Measurements from ENCODE around the gene COX20. TPM values are rescaled to one million over a fixed set of nuclear protein-coding genes. Genes with fewer than 3 reads are reported as not detected.

COX20 gene
- polyA plus RNA-seq, 2 of the 4 experiments (the other 2 are of a cell fraction) = 65.4 to 74.6 TPM

DNA sequence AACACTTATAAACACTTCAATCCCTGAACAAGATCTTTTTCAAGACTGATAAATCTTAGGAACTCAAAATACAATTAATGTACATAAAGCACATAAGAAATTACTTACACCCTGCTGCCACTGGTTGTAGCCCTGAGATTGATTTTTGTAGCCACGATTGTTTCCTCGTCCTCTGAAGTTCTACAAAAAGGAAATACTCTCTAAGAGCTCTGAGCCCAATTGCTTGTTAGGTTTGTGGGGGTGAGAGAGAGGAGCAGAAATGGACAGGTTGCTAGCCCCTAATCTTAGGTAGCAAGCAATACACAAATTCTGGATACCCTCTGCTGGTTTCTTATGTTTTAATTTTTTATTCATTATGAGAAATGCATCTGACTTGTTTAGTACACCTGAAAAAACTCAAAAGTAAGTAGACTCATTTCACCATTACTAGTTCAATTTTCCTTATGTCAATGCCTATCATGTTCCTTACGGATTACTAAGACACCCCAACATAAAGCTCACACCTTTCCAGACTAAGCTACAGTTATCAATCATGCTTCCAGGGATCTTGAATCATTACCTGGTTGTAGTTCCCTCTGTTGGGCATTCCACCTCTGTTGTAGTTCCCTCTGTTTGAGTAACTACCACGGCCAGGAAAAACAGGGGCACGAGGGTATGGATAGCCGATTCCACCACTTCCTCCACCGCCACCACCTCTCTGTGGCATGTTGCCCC lies 19.6 kb downstream of the COX20 start:
- no peak overlapping the region for H3K4me2 ChIP-seq
- DNase-seq (ENCODE audit: low read depth in 1 of 2, low spot score in 1 of 2) (no peak), FAIRE-seq (no peak), ATAC-seq (peak in 1 of 2 experiments; percentile 10; a peak in 1 of 6 replicates)
- WGBS (ENCODE audit: missing lambda C conversion rate) = 89% methylated on average over 7 of the region's 7 CpGs
- no peaks in the 10 kb centered on the region for H3K9me3 ChIP-seq
- H3K4me3 ChIP-seq = no peak overlapping the region
- POLR2A ChIA-PET = interaction anchor here (1.5 kb wide), 1 partner anchor 10 kb away, joined by 4 read pairs; no protein-coding TSS in a partner anchor
- no peak overlapping the region for H3K27ac ChIP-seq
- TF ChIP-seq HDAC2 (IDR thresholded peaks at IDR 0.05) (no peak), FOSB (CRISPR knock-in tag; IDR thresholded peaks at IDR 0.05) (0 out of 2 replicates have a peak, but pooled peaks have one; percentile 33), CBX8 (IDR thresholded peaks at IDR 0.05) (no peak)
- CTCF ChIA-PET = interaction anchor here (2.4 to 3.6 kb wide), 2 partner anchors 8 to 188 kb away, joined by 9 to 19 read pairs; no protein-coding TSS in a partner anchor
- peaks cover 52% of the 10 kb centered on the region for H3K4me1 ChIP-seq

DNA sequence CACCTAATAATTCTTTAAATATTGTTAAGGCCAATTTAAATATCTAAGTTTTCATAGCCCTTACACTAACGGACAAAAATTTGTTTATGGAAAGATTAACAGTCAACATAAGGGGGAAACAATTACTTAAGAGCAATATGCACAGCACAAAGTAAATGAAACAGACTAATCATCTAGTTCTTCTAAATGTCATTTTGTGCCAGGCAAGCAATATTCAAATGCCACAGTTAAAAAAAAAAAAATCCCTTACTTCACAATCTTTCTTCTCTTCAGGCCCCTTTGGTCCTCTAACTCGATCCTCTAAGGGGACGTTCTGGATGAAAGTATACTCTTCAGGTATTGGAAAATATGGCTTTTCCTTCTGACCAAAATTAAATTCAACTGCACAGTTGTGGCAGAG lies 22.3 kb downstream of the COX20 start:
- Histone ChIP-seq H3K27ac (no peak overlapping the region), H3K9me3 (no peaks in the 10 kb centered on the region), H3K4me3 (no peak overlapping the region), H3K4me2 (no peak overlapping the region), H3K4me1 (peaks cover 64% of the 10 kb centered on the region)
- FAIRE-seq (no peak), ATAC-seq (no peak), DNase-seq (ENCODE audit: low read depth in 1 of 2, low spot score in 1 of 2) (no peak)
- peak; percentile 73 for TF ChIP-seq MAFK (IDR thresholded peaks at IDR 0.05; ENCODE audit: partially characterized antibody)
- TF ChIP-seq ZC3H11A (IDR thresholded peaks at IDR 0.05) = no peak
- no peak for TF ChIP-seq RNF2 (IDR thresholded peaks at IDR 0.05; ENCODE audit: borderline replicate concordance, low read depth)
- no peak for TF ChIP-seq SREBF2 (IDR thresholded peaks at IDR 0.05)
- CTCF ChIA-PET = interaction anchor here (3.4 kb wide), 1 partner anchor 185 kb away, joined by 17 read pairs; no protein-coding TSS in a partner anchor
- POLR2A ChIA-PET = no interaction called here
- WGBS (ENCODE audit: missing lambda C conversion rate) = 85% methylated on average over 3 of the region's 3 CpGs

DNA sequence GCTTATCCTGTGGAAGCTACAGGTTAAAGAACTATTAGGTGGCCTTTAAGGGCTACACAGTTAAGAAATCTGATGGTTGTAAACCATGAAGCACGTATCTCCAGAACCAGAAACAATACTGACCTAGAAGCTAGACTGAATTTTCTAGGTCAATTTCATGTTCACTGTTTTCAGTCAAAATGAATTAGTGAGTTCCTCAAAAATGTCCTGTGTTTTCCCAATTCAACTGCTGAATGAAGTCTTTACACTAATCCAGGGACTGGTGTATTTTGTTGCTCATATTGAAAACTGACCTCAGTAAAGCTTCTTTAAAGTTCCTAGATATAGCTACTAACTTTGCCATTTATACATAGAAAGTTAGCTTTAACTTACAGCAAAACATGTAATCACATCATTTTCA lies 22.9 kb downstream of the COX20 start:
- no peak overlapping the region for H3K4me3 ChIP-seq
- WGBS (ENCODE audit: missing lambda C conversion rate) = 89% methylated on average over 1 of the region's 1 CpG
- H3K9me3 ChIP-seq = no peaks in the 10 kb centered on the region
- peak overlapping the region; percentile 88; the same call in 2 of the 3 replicates for H3K4me2 ChIP-seq
- no peak for FAIRE-seq
- TF ChIP-seq HOXB13 (CRISPR knock-in tag; IDR thresholded peaks at IDR 0.05; ENCODE audit: low read depth) (no peak), JUN (IDR thresholded peaks at IDR 0.05) (no peak), RAD21 (conservative IDR thresholded peaks at IDR 0.05 in 1 of 2, IDR thresholded peaks at IDR 0.05 in 1 of 2) (no peak), MAZ (IDR thresholded peaks at IDR 0.05; ENCODE audit: borderline replicate concordance, low read depth, low read length) (no peak), CBX8 (IDR thresholded peaks at IDR 0.05) (no peak), RFX5 (IDR thresholded peaks at IDR 0.05) (no peak), POLR2A (IDR thresholded peaks at IDR 0.05; ENCODE audit: low read length) (no peak), BHLHE40 (IDR thresholded peaks at IDR 0.05; ENCODE audit: low read depth, low read length) (no peak), NPAS2 (CRISPR knock-in tag; IDR thresholded peaks at IDR 0.05; ENCODE audit: borderline replicate concordance) (no peak), TP53 (CRISPR knock-in tag; IDR thresholded peaks at IDR 0.05) (no peak), KDM1A (IDR thresholded peaks at IDR 0.05; ENCODE audit: low read depth) (no peak), RNF2 (IDR thresholded peaks at IDR 0.05; ENCODE audit: borderline replicate concordance, low read depth) (no peak), SMC3 (IDR thresholded peaks at IDR 0.05) (no peak), RARB (CRISPR knock-in tag; IDR thresholded peaks at IDR 0.05) (no peak)
- TF ChIP-seq, protein P1, sequence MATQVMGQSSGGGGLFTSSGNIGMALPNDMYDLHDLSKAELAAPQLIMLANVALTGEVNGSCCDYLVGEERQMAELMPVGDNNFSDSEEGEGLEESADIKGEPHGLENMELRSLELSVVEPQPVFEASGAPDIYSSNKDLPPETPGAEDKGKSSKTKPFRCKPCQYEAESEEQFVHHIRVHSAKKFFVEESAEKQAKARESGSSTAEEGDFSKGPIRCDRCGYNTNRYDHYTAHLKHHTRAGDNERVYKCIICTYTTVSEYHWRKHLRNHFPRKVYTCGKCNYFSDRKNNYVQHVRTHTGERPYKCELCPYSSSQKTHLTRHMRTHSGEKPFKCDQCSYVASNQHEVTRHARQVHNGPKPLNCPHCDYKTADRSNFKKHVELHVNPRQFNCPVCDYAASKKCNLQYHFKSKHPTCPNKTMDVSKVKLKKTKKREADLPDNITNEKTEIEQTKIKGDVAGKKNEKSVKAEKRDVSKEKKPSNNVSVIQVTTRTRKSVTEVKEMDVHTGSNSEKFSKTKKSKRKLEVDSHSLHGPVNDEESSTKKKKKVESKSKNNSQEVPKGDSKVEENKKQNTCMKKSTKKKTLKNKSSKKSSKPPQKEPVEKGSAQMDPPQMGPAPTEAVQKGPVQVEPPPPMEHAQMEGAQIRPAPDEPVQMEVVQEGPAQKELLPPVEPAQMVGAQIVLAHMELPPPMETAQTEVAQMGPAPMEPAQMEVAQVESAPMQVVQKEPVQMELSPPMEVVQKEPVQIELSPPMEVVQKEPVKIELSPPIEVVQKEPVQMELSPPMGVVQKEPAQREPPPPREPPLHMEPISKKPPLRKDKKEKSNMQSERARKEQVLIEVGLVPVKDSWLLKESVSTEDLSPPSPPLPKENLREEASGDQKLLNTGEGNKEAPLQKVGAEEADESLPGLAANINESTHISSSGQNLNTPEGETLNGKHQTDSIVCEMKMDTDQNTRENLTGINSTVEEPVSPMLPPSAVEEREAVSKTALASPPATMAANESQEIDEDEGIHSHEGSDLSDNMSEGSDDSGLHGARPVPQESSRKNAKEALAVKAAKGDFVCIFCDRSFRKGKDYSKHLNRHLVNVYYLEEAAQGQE (IDR thresholded peaks at IDR 0.05) = no peak
- TF ChIP-seq, protein P2, sequence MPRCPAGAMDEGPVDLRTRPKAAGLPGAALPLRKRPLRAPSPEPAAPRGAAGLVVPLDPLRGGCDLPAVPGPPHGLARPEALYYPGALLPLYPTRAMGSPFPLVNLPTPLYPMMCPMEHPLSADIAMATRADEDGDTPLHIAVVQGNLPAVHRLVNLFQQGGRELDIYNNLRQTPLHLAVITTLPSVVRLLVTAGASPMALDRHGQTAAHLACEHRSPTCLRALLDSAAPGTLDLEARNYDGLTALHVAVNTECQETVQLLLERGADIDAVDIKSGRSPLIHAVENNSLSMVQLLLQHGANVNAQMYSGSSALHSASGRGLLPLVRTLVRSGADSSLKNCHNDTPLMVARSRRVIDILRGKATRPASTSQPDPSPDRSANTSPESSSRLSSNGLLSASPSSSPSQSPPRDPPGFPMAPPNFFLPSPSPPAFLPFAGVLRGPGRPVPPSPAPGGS (IDR thresholded peaks at IDR 0.05) = no peak
- TF ChIP-seq, protein P3, sequence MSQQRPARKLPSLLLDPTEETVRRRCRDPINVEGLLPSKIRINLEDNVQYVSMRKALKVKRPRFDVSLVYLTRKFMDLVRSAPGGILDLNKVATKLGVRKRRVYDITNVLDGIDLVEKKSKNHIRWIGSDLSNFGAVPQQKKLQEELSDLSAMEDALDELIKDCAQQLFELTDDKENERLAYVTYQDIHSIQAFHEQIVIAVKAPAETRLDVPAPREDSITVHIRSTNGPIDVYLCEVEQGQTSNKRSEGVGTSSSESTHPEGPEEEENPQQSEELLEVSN (IDR thresholded peaks at IDR 0.05; ENCODE audit: borderline replicate concordance, low read depth) = no peak
- TF ChIP-seq, protein P4, sequence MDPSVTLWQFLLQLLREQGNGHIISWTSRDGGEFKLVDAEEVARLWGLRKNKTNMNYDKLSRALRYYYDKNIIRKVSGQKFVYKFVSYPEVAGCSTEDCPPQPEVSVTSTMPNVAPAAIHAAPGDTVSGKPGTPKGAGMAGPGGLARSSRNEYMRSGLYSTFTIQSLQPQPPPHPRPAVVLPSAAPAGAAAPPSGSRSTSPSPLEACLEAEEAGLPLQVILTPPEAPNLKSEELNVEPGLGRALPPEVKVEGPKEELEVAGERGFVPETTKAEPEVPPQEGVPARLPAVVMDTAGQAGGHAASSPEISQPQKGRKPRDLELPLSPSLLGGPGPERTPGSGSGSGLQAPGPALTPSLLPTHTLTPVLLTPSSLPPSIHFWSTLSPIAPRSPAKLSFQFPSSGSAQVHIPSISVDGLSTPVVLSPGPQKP (IDR thresholded peaks at IDR 0.05; ENCODE audit: low read depth, low read length) = no peak
- ChIA-PET POLR2A (interaction anchor here (2.2 kb wide), 1 partner anchor 24 kb away, joined by 6 read pairs; no protein-coding TSS in a partner anchor), CTCF (interaction anchor here (3.4 kb wide), 1 partner anchor 184 kb away, joined by 17 read pairs; no protein-coding TSS in a partner anchor)
- peaks cover 62% of the 10 kb centered on the region for H3K4me1 ChIP-seq
- DNase-seq (ENCODE audit: low read depth in 1 of 2, low spot score in 1 of 2) = no peak
- ATAC-seq = no peak
- H3K27ac ChIP-seq = no peak overlapping the region

Data from A549 (cell line).